Keratinocyte (primary cell): ENCODE results near the gene TMEM201.

Source experiments
- CTCF ChIP-seq, 3 experiments: IDR thresholded peaks in 1 of 3; conservative IDR thresholded peaks in 1 of 3; optimal IDR thresholded peaks in 1 of 3; 2 replicates in 2 of 3; 3 replicates in 1 of 3; pipeline versions ENCODE3 to v1.5.1; 2011; ENCODE audit warnings: low read length in 3 of 3, mild to moderate bottlenecking in 3 of 3, moderate library complexity in 2 of 3, control low read depth in 1 of 3, inconsistent platforms in 1 of 3; ENCODE audit not compliant: insufficient read depth in 2 of 3; ENCODE audit errors: extremely low read depth in 1 of 3
- EZH2 ChIP-seq: IDR thresholded peaks from one replicate; pipeline ENCODE4 v1.6.1; 2012; ENCODE audit warnings: inconsistent platforms, mild to moderate bottlenecking, low read length, moderate library complexity

- TF ChIP-seq CTCF (optimal IDR thresholded peaks at IDR 0.05 in 1 of 3, IDR thresholded peaks at IDR 0.05 in 1 of 3, conservative IDR thresholded peaks at IDR 0.05 in 1 of 3; ENCODE audit: extremely low read depth in 1 of 3, insufficient read depth in 2 of 3, low read length in 3 of 3) (no peak), EZH2 (no peak)
These were observed 59.5 kb downstream of the TMEM201 start for GRCh38 chr1:9648171-9648570.
